Measurements from ENCODE around the gene PRUNE1.

The PRUNE1 gene

GRCh38 chr1:150976879-150977694 lies 31.2 kb upstream of the PRUNE1 start:
- DNase-seq = no peak

- peak; percentile 69 for DNase-seq
Observed at GRCh38 chr1:150979092-150980056, 28.9 kb upstream of the PRUNE1 start.

DNA sequence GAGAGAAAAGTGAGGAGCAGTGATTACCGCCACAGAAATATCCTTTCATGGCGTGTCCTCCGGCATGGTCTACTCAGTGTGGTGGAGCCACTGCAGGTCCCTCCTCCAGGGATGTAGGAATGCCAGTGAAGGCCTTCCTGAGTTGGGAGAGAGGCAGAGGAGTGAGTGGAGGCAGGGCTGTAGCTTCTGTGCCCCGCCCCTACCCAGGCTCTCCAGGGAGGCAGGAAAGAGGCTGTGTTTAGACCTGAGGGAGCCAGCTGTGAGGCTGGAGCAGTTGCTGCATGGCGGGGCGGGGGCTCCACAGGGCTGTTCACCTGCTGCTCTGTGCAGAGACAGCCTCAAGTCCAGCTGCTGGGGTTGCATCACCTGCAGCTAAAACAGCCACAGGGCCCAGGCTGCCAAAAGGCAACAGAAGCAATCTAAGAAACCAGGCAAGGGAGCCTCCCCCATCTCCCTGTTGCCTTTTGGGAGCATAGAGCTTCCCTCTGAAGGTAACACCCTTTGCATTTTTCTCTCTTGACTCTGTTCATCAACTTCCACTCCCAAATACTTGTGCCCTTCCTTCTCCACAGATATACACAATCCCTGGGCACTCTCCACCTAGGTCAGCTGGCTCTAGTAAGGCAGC lies 27.0 kb upstream of the PRUNE1 start:
- peak; percentile 65 for DNase-seq

- DNase-seq = no peak
Observed at GRCh38 chr1:150981805-150982712, 26.2 kb upstream of the PRUNE1 start, which contains the start of gene ANXA9. ANXA9 (plus strand) TSS chr1:150982292; CDS start chr1:150983106, 814 bp downstream.

DNA sequence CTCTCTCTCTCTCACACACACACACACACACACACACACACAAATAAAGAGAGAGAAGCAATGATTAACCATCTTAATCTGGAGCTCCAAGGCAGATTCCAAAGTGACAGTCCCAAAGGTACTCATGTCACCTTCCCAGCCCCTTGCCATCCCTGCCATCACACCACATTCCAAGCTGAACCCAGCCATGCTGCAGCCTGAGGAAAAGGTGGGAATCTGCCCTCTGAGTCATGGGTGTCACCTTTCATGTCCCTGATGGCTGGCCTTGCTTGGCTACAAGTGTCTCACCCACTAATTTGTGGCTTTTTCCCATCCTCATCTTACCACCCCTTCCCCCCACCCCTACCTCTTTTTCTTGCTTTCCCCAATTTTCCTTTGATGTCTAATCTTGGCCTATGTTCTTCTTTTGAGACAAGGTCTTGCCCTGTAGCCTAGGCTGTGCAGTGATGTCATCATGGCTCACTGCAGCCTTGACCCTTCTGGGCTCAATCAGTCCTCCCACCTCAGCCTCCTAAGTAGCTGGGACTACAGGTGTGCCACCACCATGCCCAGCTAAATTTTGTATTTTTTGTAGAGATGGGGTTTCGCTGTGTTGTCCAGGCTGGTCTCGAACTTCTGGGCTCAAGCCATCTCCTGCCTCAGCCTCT lies 22.9 kb upstream of the PRUNE1 start:
- no peak for DNase-seq

GRCh38 chr1:150987924-150988323 lies 20.3 kb upstream of the PRUNE1 start:
- no peak for DNase-seq

GRCh38 chr1:150992626-150993025 lies 15.6 kb upstream of the PRUNE1 start:
- DNase-seq = no peak

- no peak for DNase-seq
Observed at GRCh38 chr1:150994248-150994647, 14.0 kb upstream of the PRUNE1 start.

DNA sequence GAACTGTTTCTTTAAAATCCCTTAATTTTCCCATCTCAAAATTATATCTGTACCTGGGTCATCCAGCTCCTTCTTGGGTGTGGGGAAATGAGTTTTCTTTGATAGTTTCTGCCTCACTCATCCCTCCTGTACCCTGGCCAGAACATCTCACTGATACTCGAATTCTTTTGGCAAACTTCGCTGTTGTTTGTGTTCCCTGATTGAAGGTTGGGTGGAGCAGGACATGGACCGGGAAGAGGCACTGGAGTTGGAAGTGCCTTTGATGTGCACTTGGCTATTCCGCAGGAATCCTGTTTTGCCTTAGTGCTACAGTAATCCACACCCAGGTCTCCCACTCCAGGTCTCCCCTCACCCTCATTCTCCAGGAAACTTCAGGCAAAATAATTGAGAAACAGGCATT lies 12.8 kb upstream of the PRUNE1 start:
- no peak for DNase-seq

DNA sequence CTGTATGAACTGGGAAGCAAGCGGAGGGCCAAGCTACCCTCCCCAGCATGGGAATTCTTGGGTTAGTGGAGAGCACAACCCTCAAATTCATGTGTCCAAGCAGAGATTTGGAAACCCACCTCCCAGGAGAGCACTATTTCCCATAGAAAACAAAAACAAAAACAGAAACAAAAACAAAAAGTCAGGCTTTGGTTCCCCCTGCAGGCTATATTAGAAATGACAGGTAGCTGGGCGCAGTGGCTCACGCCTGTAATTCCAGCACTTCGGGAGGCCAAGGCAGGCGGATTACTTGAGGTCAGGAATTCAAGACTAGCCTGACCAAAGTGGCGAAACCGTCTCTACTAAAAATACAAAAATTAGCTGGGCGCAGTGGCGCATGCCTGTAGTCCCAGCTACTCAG lies 12.4 kb upstream of the PRUNE1 start:
- no peak for DNase-seq

GRCh38 chr1:150997126-150997872 lies 10.9 kb upstream of the PRUNE1 start:
- DNase-seq = no peak

- no peak for DNase-seq
Observed at GRCh38 chr1:150997949-150998348, 10.3 kb upstream of the PRUNE1 start.

DNA sequence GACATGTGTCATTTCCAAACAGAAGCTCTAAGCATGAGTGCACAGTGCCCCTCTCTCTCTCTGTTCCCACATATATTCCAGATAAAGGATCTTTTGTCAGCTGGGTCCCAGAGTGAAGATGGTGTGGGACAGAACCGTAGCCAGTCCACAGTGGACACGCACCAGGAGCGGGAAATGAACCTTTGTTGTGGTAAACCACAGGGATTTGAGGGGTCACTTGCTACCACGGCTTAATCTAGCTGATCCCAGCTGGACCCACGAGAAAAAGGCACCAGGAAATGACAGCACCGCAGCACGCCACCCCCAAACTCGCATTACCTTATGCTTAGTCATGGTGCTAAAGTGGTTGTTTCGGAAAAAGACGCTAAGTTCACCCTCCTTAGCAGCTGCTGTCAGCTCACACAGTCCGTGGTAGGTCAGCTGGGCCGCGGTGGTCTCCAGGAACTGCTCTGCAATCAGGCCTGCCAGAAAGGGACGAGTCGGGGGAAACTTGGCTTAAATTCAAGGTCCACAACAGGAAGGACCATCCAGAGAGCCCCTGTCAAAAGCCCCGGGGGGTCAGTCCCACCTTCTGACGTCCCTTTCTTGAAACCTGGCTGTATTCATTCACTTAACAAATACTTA lies 9.1 kb upstream of the PRUNE1 start:
- no peak for DNase-seq

DNA sequence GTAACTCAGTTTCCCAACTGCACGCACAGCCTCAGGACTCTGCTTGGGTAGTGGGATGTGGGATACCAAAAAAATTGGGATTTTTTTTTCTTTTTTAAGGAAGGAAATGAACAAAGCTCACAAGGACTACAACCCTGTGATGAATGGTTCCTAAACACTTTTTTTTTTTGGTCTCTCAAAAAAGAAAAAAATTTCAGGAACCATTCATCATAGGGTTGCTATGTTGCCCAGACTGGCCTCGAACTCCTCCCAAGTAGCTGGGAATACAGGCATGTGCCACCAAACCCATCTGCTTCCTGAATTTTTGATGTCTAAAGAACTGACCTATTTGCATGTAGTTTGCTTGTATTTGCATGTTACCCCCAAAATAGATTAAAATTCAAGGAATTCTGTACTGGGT lies 8.3 kb upstream of the PRUNE1 start:
- DNase-seq = no peak

- no peak for DNase-seq
Observed at GRCh38 chr1:151000408-151000807, 7.8 kb upstream of the PRUNE1 start.

DNA sequence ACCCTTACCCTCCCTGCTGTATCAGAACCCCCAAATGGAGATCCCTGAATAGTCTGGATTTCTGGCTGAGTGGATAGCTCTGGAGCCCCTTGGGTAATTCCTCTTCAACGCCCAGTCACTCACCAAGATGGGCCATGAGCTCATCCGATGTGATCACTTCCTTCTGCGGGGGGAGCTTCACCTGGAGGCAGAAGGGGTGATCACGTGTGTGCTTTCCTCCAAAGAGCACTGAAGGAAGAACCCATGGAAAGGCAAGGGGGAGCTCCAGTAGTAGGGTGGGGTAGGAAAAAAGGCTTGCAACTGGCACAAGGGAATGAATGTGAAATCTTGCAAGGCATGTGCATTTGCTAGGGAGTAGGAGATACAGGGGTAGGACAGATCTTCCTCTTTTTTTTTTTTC lies 6.6 kb upstream of the PRUNE1 start:
- DNase-seq = no peak

GRCh38 chr1:151002051-151002450 lies 6.2 kb upstream of the PRUNE1 start:
- no peak for DNase-seq

DNA sequence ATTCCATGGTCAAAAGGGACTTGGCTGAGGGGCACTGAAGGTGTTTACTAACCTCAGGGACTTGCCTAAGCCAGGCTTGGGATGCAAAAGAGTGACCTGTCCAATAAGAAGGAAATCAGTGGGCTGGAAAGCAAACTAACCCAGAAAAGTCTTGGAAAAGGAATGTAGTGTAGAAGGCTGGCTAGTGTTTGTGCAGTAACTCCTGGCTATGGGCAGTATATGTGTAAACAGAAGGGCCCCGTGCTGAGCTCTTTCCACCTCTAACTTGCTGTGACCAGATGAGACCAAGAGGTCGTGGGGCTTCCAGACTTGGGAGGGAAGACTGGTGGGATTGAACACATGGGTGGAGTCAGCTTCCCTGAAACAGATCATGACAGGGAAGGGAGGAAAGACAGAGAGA lies 5.6 kb upstream of the PRUNE1 start:
- no peak for DNase-seq

DNA sequence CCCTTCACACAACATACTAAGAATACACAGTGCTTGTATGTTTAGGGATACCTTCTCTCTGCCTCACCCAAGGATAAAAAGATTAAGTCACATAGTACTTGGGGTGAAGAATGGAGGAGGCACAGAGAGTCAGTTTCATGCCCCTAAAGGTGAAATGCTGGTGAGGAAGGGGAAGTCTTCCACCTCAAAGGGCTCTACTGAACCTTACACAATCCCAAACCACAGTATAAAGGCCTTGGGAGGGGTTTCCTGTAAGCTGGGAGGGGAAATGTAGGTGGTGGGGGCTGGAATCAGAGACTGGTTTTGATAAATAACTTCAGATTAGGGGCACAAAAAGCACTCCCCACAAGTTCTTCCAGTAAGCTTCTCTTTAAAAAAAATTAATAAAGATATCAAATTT lies 5.1 kb upstream of the PRUNE1 start:
- DNase-seq = no peak

DNA sequence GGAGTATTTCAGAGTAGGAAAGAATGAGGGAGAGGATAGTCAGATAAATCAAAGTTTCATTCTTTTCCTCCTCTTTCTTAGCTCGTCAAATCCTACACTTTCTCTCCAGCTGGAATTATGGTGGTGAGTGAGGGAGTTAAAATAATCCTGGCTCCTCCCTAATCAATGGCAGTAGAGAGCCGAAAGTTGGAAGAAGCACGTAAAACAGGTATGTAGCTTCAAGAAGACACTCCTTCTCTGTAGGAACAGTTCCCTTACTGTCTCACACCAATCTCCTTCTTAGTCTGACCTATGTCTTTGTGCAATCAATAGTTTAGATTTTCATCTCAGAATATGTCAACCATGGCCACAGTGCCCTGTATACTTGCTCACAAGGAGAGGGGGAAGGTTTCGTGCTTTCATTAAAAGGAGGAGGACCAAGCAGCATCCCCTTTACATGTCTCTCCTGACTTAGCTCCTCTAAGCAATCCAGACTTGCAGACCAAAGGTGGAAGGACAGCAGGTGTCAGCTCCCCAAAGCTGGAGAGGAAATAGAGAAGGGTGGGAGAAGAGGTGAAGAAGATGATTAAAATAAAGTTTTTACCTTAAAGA lies 2.4 kb upstream of the PRUNE1 start:
- DNase-seq = no peak

Data from NCI-H1105 (cell line).